Mucosa of stomach (tissue), 1 donor: ENCODE results near the gene MVD.
A peak's percentile ranks its signal among the peaks of the same experiment; 100 is the strongest.
"Not testable (repeated sequence)": the region's sequence is repeated elsewhere in the genome, so short reads cannot be mapped to it uniquely, and the experiment has no call there.

Experiments used
- H3K27me3 ChIP-seq: one replicate; pipeline ENCODE4 v1.7.0; 2013; ENCODE audit warnings: mild to moderate bottlenecking, low read length; ENCODE audit not compliant: control insufficient read depth, insufficient read depth
- H3K36me3 ChIP-seq: one replicate; pipeline ENCODE4 v1.7.0; 2013; ENCODE audit warnings: low read length; ENCODE audit not compliant: control insufficient read depth, insufficient read depth
- H3K4me1 ChIP-seq: one replicate; pipeline ENCODE4 v1.7.0; 2013; ENCODE audit warnings: mild to moderate bottlenecking, low read length; ENCODE audit not compliant: control insufficient read depth, insufficient read depth
- H3K4me3 ChIP-seq: one replicate; pipeline ENCODE4 v1.7.0; 2013; ENCODE audit warnings: low read length
- H3K9ac ChIP-seq: one replicate; pipeline ENCODE4 v1.7.0; 2013; ENCODE audit warnings: mild to moderate bottlenecking, low read length, moderate library complexity
- H3K9me3 ChIP-seq: one replicate; pipeline ENCODE4 v1.7.0; 2013; ENCODE audit warnings: mild to moderate bottlenecking, low read length, moderate library complexity; ENCODE audit not compliant: control insufficient read depth
- donor health status: Pancreatic carcinoma.

Gene MVD

DNA sequence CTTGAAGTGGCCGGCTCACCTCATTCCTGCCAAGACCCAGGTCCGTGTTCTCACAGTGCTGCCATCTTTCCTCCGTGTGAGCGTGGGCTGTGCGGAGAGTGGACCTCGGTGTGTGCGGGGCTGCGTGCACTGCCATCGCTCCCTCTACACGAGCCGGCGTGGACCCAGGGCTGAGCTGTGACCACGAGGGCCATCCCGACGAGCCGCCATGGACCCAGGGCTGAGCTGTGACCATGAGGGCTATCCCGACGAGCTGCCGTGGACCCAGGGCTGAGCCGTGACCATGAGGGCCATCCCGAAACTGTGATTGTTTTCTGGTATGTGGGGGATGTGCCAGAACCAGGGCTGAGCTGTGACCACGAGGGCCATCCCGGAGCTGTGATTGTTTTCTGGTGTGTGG, 8.9 kb upstream of the MVD start:
- H3K9ac ChIP-seq = no peak overlapping the region
- H3K27me3 ChIP-seq = peaks cover 2% of the 10 kb centered on the region
- no peaks in the 10 kb centered on the region for H3K4me1 ChIP-seq
- no peak overlapping the region for H3K4me3 ChIP-seq
- no peaks in the 10 kb centered on the region for H3K36me3 ChIP-seq
- no peaks in the 10 kb centered on the region for H3K9me3 ChIP-seq

- Histone ChIP-seq H3K36me3 (no peaks in the 10 kb centered on the region), H3K27me3 (no peaks in the 10 kb centered on the region), H3K4me3 (no peak overlapping the region), H3K9me3 (no peaks in the 10 kb centered on the region), H3K9ac (no peak overlapping the region), H3K4me1 (no peaks in the 10 kb centered on the region)
These were observed 7.1 kb upstream of the MVD start for GRCh38 chr16:88669980-88670379.

DNA sequence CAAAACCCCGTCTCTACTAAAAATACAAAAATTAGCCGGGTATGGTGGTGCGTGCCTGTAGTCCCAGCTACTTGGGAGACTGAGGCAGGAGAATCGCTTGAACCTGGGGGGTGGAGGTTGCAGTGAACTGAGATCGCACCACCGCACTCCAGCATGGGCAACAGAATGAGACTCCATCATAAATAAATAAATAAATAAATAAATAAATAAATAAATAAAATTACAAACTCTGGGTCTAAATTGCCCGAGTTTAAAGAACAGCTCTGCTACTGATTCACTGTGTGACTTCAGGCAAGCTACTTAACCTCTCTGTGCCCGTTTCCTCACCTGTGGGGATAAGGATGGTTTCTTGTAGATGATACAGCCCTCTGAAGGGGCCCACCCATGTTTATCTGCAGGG, 6.6 kb upstream of the MVD start:
- H3K4me3 ChIP-seq, H3K36me3 ChIP-seq, H3K9me3 ChIP-seq, H3K27me3 ChIP-seq, H3K4me1 ChIP-seq, H3K9ac ChIP-seq: not testable (repeated sequence)

- Histone ChIP-seq H3K4me3 (no peak overlapping the region), H3K36me3 (no peaks in the 10 kb centered on the region), H3K9me3 (no peaks in the 10 kb centered on the region), H3K9ac (no peak overlapping the region), H3K27me3 (no peaks in the 10 kb centered on the region), H3K4me1 (peaks cover 4% of the 10 kb centered on the region)
These were observed 4.6 kb upstream of the MVD start for GRCh38 chr16:88667461-88667860.

- Histone ChIP-seq H3K9ac (no peak overlapping the region), H3K4me1 (peaks cover 8% of the 10 kb centered on the region), H3K36me3 (no peaks in the 10 kb centered on the region), H3K4me3 (no peak overlapping the region), H3K9me3 (no peaks in the 10 kb centered on the region), H3K27me3 (no peaks in the 10 kb centered on the region)
These were observed 2.7 kb upstream of the MVD start for GRCh38 chr16:88665570-88665969.

- no peak overlapping the region for H3K9ac ChIP-seq
- no peaks in the 10 kb centered on the region for H3K9me3 ChIP-seq
- H3K27me3 ChIP-seq = no peaks in the 10 kb centered on the region
- no peak overlapping the region for H3K4me3 ChIP-seq
- H3K36me3 ChIP-seq = no peaks in the 10 kb centered on the region
- H3K4me1 ChIP-seq = peaks cover 8% of the 10 kb centered on the region
These were observed 2.3 kb upstream of the MVD start for GRCh38 chr16:88665148-88665547.

DNA sequence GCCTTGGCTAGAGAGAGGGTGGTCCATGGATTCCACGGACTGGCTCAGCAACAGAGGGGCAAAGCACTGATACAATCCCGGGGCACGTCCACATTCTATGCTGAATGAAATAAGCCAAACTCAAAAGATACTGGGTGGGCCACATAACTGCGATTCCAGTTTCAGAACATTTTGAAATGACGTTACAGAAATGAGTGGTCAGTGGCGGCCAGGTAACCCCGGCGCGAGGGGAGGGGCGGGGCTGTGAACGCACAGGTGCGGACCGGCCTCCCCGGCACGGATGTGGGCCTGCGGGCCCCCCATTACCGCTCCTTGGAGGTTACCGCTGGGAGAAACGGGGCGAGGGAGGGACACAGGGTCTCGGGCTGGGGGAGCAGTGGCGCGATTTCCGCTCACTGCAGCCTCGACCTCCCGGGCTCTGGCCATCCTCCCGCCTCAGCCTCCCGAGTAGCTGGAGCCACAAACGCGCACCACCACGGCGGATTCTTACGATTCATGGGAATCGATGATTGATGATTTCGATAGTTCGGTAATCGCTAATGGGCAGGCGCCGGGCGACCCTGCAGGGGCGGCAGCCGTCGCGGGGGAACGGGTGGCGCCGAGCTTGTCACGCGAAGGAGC, 559 bp downstream of the MVD start:
- Histone ChIP-seq H3K9ac (peak overlapping the region; percentile 93), H3K9me3 (no peaks in the 10 kb centered on the region), H3K4me1 (peaks cover 8% of the 10 kb centered on the region), H3K4me3 (peak overlapping the region; percentile 87), H3K27me3 (no peaks in the 10 kb centered on the region), H3K36me3 (no peaks in the 10 kb centered on the region)

GRCh38 chr16:88661468-88661867, 1.4 kb downstream of the MVD start:
- Histone ChIP-seq H3K36me3 (no peaks in the 10 kb centered on the region), H3K9me3 (no peaks in the 10 kb centered on the region), H3K27me3 (no peaks in the 10 kb centered on the region), H3K4me1 (peaks cover 8% of the 10 kb centered on the region), H3K4me3 (no peak overlapping the region), H3K9ac (no peak overlapping the region)

DNA sequence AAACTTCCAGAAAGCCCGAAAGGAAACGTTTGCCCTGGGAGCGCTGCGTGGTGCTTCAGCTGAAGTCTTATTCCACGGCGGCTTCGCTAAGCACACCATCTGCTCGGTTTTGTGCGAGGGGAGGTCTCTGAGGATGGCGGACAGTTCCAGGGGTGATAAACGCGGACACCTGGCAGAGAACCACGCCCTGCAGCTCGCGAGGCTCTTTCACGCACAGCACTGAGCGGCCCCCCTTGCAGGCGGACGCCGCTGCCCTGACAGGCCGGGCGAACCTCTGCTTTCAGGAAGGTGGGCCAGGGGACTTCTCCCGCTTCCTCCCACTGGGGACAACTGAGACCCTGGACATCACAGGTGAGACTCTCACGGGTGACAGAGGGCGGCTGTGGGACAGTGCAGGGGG, 3.7 kb downstream of the MVD start:
- no peaks in the 10 kb centered on the region for H3K27me3 ChIP-seq
- H3K9me3 ChIP-seq = no peaks in the 10 kb centered on the region
- no peaks in the 10 kb centered on the region for H3K36me3 ChIP-seq
- peaks cover 8% of the 10 kb centered on the region for H3K4me1 ChIP-seq
- no peak overlapping the region for H3K9ac ChIP-seq
- H3K4me3 ChIP-seq = no peak overlapping the region

GRCh38 chr16:88658714-88659113, 4.2 kb downstream of the MVD start:
- no peaks in the 10 kb centered on the region for H3K27me3 ChIP-seq
- no peaks in the 10 kb centered on the region for H3K36me3 ChIP-seq
- peaks cover 4% of the 10 kb centered on the region for H3K4me1 ChIP-seq
- H3K9me3 ChIP-seq = no peaks in the 10 kb centered on the region
- no peak overlapping the region for H3K4me3 ChIP-seq
- H3K9ac ChIP-seq = no peak overlapping the region

- H3K9me3 ChIP-seq = no peaks in the 10 kb centered on the region
- no peak overlapping the region for H3K4me3 ChIP-seq
- H3K27me3 ChIP-seq = no peaks in the 10 kb centered on the region
- no peak overlapping the region for H3K9ac ChIP-seq
- peaks cover 4% of the 10 kb centered on the region for H3K4me1 ChIP-seq
- no peaks in the 10 kb centered on the region for H3K36me3 ChIP-seq
These were observed 5.5 kb downstream of the MVD start for GRCh38 chr16:88657371-88657770.

DNA sequence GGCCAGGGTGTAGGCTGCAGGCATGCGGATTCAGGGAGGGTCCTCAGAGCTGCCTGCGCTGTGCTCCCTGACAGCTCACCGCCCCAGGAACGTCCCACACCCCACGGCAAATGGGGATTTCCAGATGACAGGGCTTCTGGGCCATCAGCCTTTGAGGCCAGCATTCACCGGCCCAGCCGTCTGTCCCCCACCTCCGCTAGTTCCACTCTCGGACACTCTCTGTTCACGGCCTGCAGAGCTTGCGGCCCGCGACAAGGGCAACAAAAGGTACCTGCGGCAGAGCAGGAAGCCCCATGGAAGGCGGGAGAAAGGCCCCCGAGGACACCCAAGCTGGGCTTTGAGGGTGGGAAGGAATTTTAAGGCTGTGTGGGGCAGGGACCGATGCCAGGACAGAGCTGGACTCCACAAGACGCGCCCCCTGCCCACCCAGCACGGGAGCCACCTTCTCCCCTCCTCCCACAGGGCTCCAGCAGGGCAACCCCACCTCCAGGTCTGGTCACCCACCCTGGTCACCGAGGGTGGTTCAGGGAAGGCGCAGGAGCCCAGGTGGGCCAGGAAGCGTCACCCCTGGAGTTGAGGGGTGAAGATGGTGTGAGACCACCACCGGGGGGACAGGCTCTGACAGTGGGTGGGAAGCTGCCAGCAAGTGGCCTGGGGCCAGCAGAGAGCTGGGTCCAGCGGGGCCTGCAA, 6.5 kb downstream of the MVD start:
- peaks cover 4% of the 10 kb centered on the region for H3K4me1 ChIP-seq
- H3K36me3 ChIP-seq = no peaks in the 10 kb centered on the region
- no peaks in the 10 kb centered on the region for H3K27me3 ChIP-seq
- no peaks in the 10 kb centered on the region for H3K9me3 ChIP-seq
- H3K4me3 ChIP-seq = no peak overlapping the region
- no peak overlapping the region for H3K9ac ChIP-seq
